Measurements from ENCODE around the gene TFIP11.

- TF ChIP-seq POLR2A (IDR thresholded peaks at IDR 0.05; ENCODE audit: low read depth, low read length) (no peak), POLR2AphosphoS5 (IDR thresholded peaks at IDR 0.05; ENCODE audit: low read depth, low read length) (no peak), TAF1 (IDR thresholded peaks at IDR 0.05; ENCODE audit: borderline replicate concordance, low read depth, low read length) (no peak)
Measured at GRCh38 chr22:26492220-26492619, 20.1 kb downstream of the TFIP11 start.
